OCI-LY1 (cell line): ENCODE data around the gene DCAF7.

Experiments
- H2AFZ ChIP-seq: fragments of 200-600 bp; sonication (generic), shearing (Covaris generic); 2 replicates; pipeline ENCODE4 v1.6.0; 2014; ENCODE audit warnings: antibody characterized with exemption, mild to moderate bottlenecking, low read length
- H3F3A ChIP-seq: fragments of 200-600 bp; sonication (generic), shearing (Covaris generic); 2 replicates; pipeline ENCODE4 v1.6.0; 2014; ENCODE audit warnings: mild to moderate bottlenecking, antibody characterized with exemption, low read length, moderate library complexity; ENCODE audit not compliant: insufficient read depth
- H3K27ac ChIP-seq: fragments of 200-600 bp; sonication (generic); 2 replicates; pipeline ENCODE4 v1.5.1; 2014; ENCODE audit warnings: low read length, mixed run types, mild to moderate bottlenecking, low read depth; ENCODE audit not compliant: poor library complexity, severe bottlenecking
- H3K27me3 ChIP-seq: fragments of 200-600 bp; sonication (generic); 2 replicates; pipeline ENCODE4 v1.6.0; 2014; ENCODE audit warnings: antibody characterized with exemption, mild to moderate bottlenecking, low read length, moderate library complexity; ENCODE audit not compliant: insufficient read depth
- H3K36me3 ChIP-seq: fragments of 200-600 bp; sonication (generic); 2 replicates; pipeline ENCODE4 v1.6.1; 2014; ENCODE audit warnings: mild to moderate bottlenecking, antibody characterized with exemption, low read length, moderate library complexity, mixed read lengths; ENCODE audit not compliant: insufficient read depth
- H3K4me1 ChIP-seq: fragments of 200-600 bp; sonication (generic); 2 replicates; pipeline ENCODE4 v1.5.1; 2014; ENCODE audit warnings: mild to moderate bottlenecking, low read length, moderate library complexity; ENCODE audit not compliant: insufficient read depth, severe bottlenecking
- H3K4me2 ChIP-seq: fragments of 200-600 bp; sonication (generic), shearing (Covaris generic); 2 replicates; pipeline ENCODE4 v1.6.1; 2014; ENCODE audit warnings: low read length
- H3K4me3 ChIP-seq: fragments of 200-600 bp; sonication (generic); 2 replicates; pipeline ENCODE4 v1.5.1; 2014; ENCODE audit warnings: low read length, low read depth, mild to moderate bottlenecking, mixed read lengths; ENCODE audit not compliant: poor library complexity, severe bottlenecking
- H3K79me2 ChIP-seq: fragments of 200-600 bp; shearing (Covaris generic); 2 replicates; pipeline ENCODE4 v1.6.1; 2016; ENCODE audit warnings: mixed run types, low read length, mixed read lengths; ENCODE audit not compliant: insufficient read depth
- H3K9ac ChIP-seq: fragments of 200-600 bp; sonication (generic), shearing (Covaris generic); 2 replicates; pipeline ENCODE4 v1.6.1; 2014; ENCODE audit warnings: mild to moderate bottlenecking, low read length, mixed read lengths
- H3K9me2 ChIP-seq: fragments of 200-600 bp; sonication (generic), shearing (Covaris generic); 2 replicates; pipeline ENCODE4 v1.6.1; 2014; ENCODE audit warnings: low read depth, mild to moderate bottlenecking, low read length, mixed read lengths
- H3K9me3 ChIP-seq: fragments of 200-600 bp; shearing (Covaris generic); 2 replicates; pipeline ENCODE4 v1.6.1; 2014; ENCODE audit warnings: low read length, mixed read lengths
- H4K20me1 ChIP-seq: fragments of 200-600 bp; sonication (generic), shearing (Covaris generic); 2 replicates; pipeline ENCODE4 v1.6.0; 2016; ENCODE audit warnings: mild to moderate bottlenecking, low read length; ENCODE audit not compliant: insufficient read depth
- CTCF ChIP-seq: fragments of 200-600 bp; sonication (generic), shearing (Covaris generic); IDR thresholded peaks from 2 replicates; pipeline ENCODE4 v1.5.1; 2017; ENCODE audit warnings: mild to moderate bottlenecking, antibody characterized with exemption, low read length, moderate library complexity, mixed read lengths
- EZH2 ChIP-seq: fragments of 200-600 bp; sonication (generic), shearing (Covaris generic); IDR thresholded peaks from 2 replicates; pipeline ENCODE4 v1.8.0; 2017; ENCODE audit warnings: borderline replicate concordance, mixed run types, mild to moderate bottlenecking, antibody characterized with exemption, low read length, moderate library complexity, mixed read lengths

The DCAF7 gene

GRCh38 chr17:63611354-63611753 is 61.1 kb downstream of the DCAF7 start:
- H3K27me3 ChIP-seq: no peaks in the 10 kb centered on the region
- H3F3A ChIP-seq: peaks cover 6% of the 10 kb centered on the region; the same call in 1 of the 2 replicates
- H3K36me3 ChIP-seq: peaks cover 30% of the 10 kb centered on the region
- TF ChIP-seq CTCF: no peak
- no peak for TF ChIP-seq EZH2
- H4K20me1 ChIP-seq: no peaks in the 10 kb centered on the region
- H3K4me1 ChIP-seq: no peaks in the 10 kb centered on the region
- no peak overlapping the region for H3K4me3 ChIP-seq
- H3K9me3 ChIP-seq: no peaks in the 10 kb centered on the region
- no peak overlapping the region for H3K9ac ChIP-seq
- no peak overlapping the region for H3K4me2 ChIP-seq
- no peak overlapping the region for H2AFZ ChIP-seq
- no peaks in the 10 kb centered on the region for H3K9me2 ChIP-seq
- H3K27ac ChIP-seq: no peak overlapping the region
- no peaks in the 10 kb centered on the region for H3K79me2 ChIP-seq

- H3K4me3 ChIP-seq: no peak overlapping the region
- H3F3A ChIP-seq: peaks cover 6% of the 10 kb centered on the region; the same call in 1 of the 2 replicates
- no peak overlapping the region for H3K9ac ChIP-seq
- H3K4me1 ChIP-seq: no peaks in the 10 kb centered on the region
- H3K9me3 ChIP-seq: no peaks in the 10 kb centered on the region
- no peaks in the 10 kb centered on the region for H3K9me2 ChIP-seq
- TF ChIP-seq CTCF (no peak), EZH2 (no peak)
- no peaks in the 10 kb centered on the region for H3K79me2 ChIP-seq
- peaks cover 8% of the 10 kb centered on the region; the same call in 1 of the 2 replicates for H3K36me3 ChIP-seq
- H2AFZ ChIP-seq: no peak overlapping the region
- H4K20me1 ChIP-seq: no peaks in the 10 kb centered on the region
- no peaks in the 10 kb centered on the region for H3K27me3 ChIP-seq
- no peak overlapping the region for H3K27ac ChIP-seq
- no peak overlapping the region for H3K4me2 ChIP-seq
These were observed 63.4 kb downstream of the DCAF7 start for GRCh38 chr17:63613663-63614062.

- H3K4me1 ChIP-seq: peaks cover 20% of the 10 kb centered on the region
- no peaks in the 10 kb centered on the region for H4K20me1 ChIP-seq
- H3F3A ChIP-seq: no peaks in the 10 kb centered on the region
- peak overlapping the region; percentile 66 for H3K4me3 ChIP-seq
- H3K9ac ChIP-seq: peak overlapping the region; percentile 63
- H3K36me3 ChIP-seq: no peaks in the 10 kb centered on the region
- H3K9me3 ChIP-seq: no peaks in the 10 kb centered on the region
- H3K4me2 ChIP-seq: peak overlapping the region; percentile 72
- H3K79me2 ChIP-seq: no peaks in the 10 kb centered on the region
- H2AFZ ChIP-seq: no peak overlapping the region
- no peaks in the 10 kb centered on the region for H3K27me3 ChIP-seq
- no peaks in the 10 kb centered on the region for H3K9me2 ChIP-seq
- no peak overlapping the region for H3K27ac ChIP-seq
- TF ChIP-seq EZH2 (no peak), CTCF (no peak)
These were observed 71.0 kb downstream of the DCAF7 start for GRCh38 chr17:63621229-63621683.
